HEK293 (cell line): ENCODE measurements around the gene DROSHA.

ENCODE experiments used
- CTCF ChIA-PET: fragments of 350-600 bp; formaldehyde crosslinking; extraction: SDS; loops from one replicate; lab custom pipeline; 2021; ENCODE audit warnings: antibody characterized with exemption; lab: Yijun Ruan, JAX
- POLR2A ChIA-PET: fragments of 300-600 bp; formaldehyde crosslinking; extraction: SDS; loops from one replicate; lab custom pipeline; 2020; ENCODE audit warnings: antibody characterized with exemption, inconsistent platforms; lab: Yijun Ruan, JAX
- H3K27ac ChIP-seq: fragments of 200-500 bp; sonication (Bioruptor generic); 2 replicates; pipeline ENCODE4 v1.5.1; 2014; ENCODE audit warnings: low read depth, low read length, control low read depth, inconsistent platforms; ENCODE audit errors: extremely low read depth
- H3K36me3 ChIP-seq, 2 experiments: fragments of 200-500 bp in 1 of 2; sonication (Bioruptor generic) in 1 of 2; 1 replicate in 1 of 2; 2 replicates in 1 of 2; pipeline ENCODE4 v1.5.1; 2014 to 2017; ENCODE audit warnings: inconsistent platforms in 2 of 2, low read length in 2 of 2; ENCODE audit not compliant: control insufficient read depth in 2 of 2, insufficient read depth in 1 of 2
- H3K4me1 ChIP-seq: fragments of 200-500 bp; sonication (Bioruptor generic); 2 replicates; pipeline ENCODE4 v1.5.1; 2014; ENCODE audit warnings: mild to moderate bottlenecking, low read length, inconsistent platforms; ENCODE audit not compliant: control insufficient read depth, insufficient read depth
- H3K4me3 ChIP-seq: 2 replicates; pipeline ENCODE4 v1.5.1; 2011; ENCODE audit warnings: low read depth, mild to moderate bottlenecking, control low read depth, low read length, moderate library complexity
- H3K9me3 ChIP-seq: fragments of 200-500 bp; sonication (Bioruptor generic); 2 replicates; pipeline ENCODE4 v1.5.1; 2014; ENCODE audit warnings: low read depth, low read length, inconsistent platforms; ENCODE audit not compliant: control insufficient read depth, insufficient read depth
- GLIS1 ChIP-seq: fragments of 450-650 bp; formaldehyde crosslinking; IDR thresholded peaks from 2 replicates; pipeline ENCODE4 v1.5.1; 2016; ENCODE audit warnings: missing biosample characterization, missing genetic modification characterization
- MZF1 ChIP-seq: fragments of 450-650 bp; formaldehyde crosslinking; IDR thresholded peaks from 2 replicates; pipeline ENCODE4 v1.5.1; 2017; ENCODE audit warnings: missing biosample characterization, missing genetic modification characterization, borderline replicate concordance
- OSR2 ChIP-seq: fragments of 450-650 bp; formaldehyde crosslinking; IDR thresholded peaks from 2 replicates; pipeline ENCODE4 v1.5.1; 2016; ENCODE audit warnings: missing biosample characterization, missing genetic modification characterization
- SCRT2 ChIP-seq: fragments of 450-650 bp; formaldehyde crosslinking; IDR thresholded peaks from 2 replicates; pipeline ENCODE4 v1.5.1; 2016; ENCODE audit warnings: missing biosample characterization, missing genetic modification characterization
- WT1 ChIP-seq: fragments of 450-650 bp; formaldehyde crosslinking; IDR thresholded peaks from 2 replicates; pipeline ENCODE4 v1.5.1; 2016; ENCODE audit warnings: missing biosample characterization, missing genetic modification characterization
- ZNF146 ChIP-seq: fragments of 450-650 bp; formaldehyde crosslinking; IDR thresholded peaks from 2 replicates; pipeline ENCODE4 v1.5.1; 2016; ENCODE audit warnings: missing biosample characterization, missing genetic modification characterization
- ZNF175 ChIP-seq: fragments of 450-650 bp; formaldehyde crosslinking; IDR thresholded peaks from 2 replicates; pipeline ENCODE4 v1.5.1; 2016; ENCODE audit warnings: missing biosample characterization, missing genetic modification characterization
- ZNF2 ChIP-seq: fragments of 450-650 bp; formaldehyde crosslinking; IDR thresholded peaks from 2 replicates; pipeline ENCODE4 v1.5.1; 2016; ENCODE audit warnings: missing biosample characterization, missing genetic modification characterization
- ZNF211 ChIP-seq: fragments of 450-650 bp; formaldehyde crosslinking; IDR thresholded peaks from 2 replicates; pipeline ENCODE4 v1.5.1; 2016; ENCODE audit warnings: low read depth, missing biosample characterization, missing genetic modification characterization
- ZNF274 ChIP-seq, 2 experiments: fragments of 200-500 bp in 1 of 2; fragments of 450-650 bp in 1 of 2; sonication (Bioruptor generic) in 1 of 2; formaldehyde crosslinking in 1 of 2; IDR thresholded peaks; 2 replicates each; pipeline versions ENCODE4 v1.5.1 to v1.6.1; 2014 to 2016; ENCODE audit warnings: borderline replicate concordance in 1 of 2, inconsistent platforms in 1 of 2, low read length in 1 of 2, missing biosample characterization in 1 of 2, missing genetic modification characterization in 1 of 2
- ZNF292 ChIP-seq: fragments of 450-650 bp; formaldehyde crosslinking; IDR thresholded peaks from 2 replicates; pipeline ENCODE4 v1.5.1; 2016; ENCODE audit warnings: low read depth, missing biosample characterization, missing genetic modification characterization, borderline replicate concordance
- ZNF341 ChIP-seq: fragments of 450-650 bp; formaldehyde crosslinking; IDR thresholded peaks from 2 replicates; pipeline ENCODE4; 2016; ENCODE audit warnings: low read depth, missing biosample characterization, missing genetic modification characterization
- ZNF423 ChIP-seq: fragments of 450-650 bp; formaldehyde crosslinking; IDR thresholded peaks from 2 replicates; pipeline ENCODE4 v1.5.1; 2016; ENCODE audit warnings: missing biosample characterization, missing genetic modification characterization
- ZNF501 ChIP-seq: fragments of 450-650 bp; formaldehyde crosslinking; IDR thresholded peaks from 2 replicates; pipeline ENCODE4 v1.5.1; 2016; ENCODE audit warnings: missing biosample characterization, missing genetic modification characterization
- ZNF677 ChIP-seq: fragments of 450-650 bp; IDR thresholded peaks from 2 replicates; pipeline ENCODE4 v1.5.0; 2018; ENCODE audit warnings: missing biosample characterization, mild to moderate bottlenecking, missing genetic modification characterization, moderate library complexity
- ZXDB ChIP-seq: fragments of 450-650 bp; formaldehyde crosslinking; IDR thresholded peaks from 2 replicates; pipeline ENCODE4 v1.5.1; 2016; ENCODE audit warnings: missing biosample characterization, missing genetic modification characterization
- TF ChIP-seq, protein P1 (sequence below): IDR thresholded peaks from 2 replicates; pipeline ENCODE4 v1.6.1; 2011; ENCODE audit warnings: mild to moderate bottlenecking, low read depth, low read length, borderline replicate concordance
- TF ChIP-seq, protein P2 (sequence below): fragments of 450-650 bp; formaldehyde crosslinking; IDR thresholded peaks from 2 replicates; pipeline ENCODE4 v1.5.1; 2017; ENCODE audit warnings: missing biosample characterization, missing genetic modification characterization
- TF ChIP-seq, protein P3 (sequence below): fragments of 450-650 bp; formaldehyde crosslinking; IDR thresholded peaks from 2 replicates; pipeline ENCODE4 v1.5.1; 2016; ENCODE audit warnings: missing biosample characterization, missing genetic modification characterization
- TF ChIP-seq, protein P4 (sequence below): fragments of 450-650 bp; formaldehyde crosslinking; IDR thresholded peaks from 2 replicates; pipeline ENCODE4 v1.5.1; 2016; ENCODE audit warnings: missing biosample characterization, missing genetic modification characterization
- TF ChIP-seq, protein P5 (sequence below): fragments of 450-650 bp; formaldehyde crosslinking; IDR thresholded peaks from 2 replicates; pipeline ENCODE4 v1.5.1; 2016; ENCODE audit warnings: missing biosample characterization, missing genetic modification characterization, borderline replicate concordance

Gene DROSHA

DNA sequence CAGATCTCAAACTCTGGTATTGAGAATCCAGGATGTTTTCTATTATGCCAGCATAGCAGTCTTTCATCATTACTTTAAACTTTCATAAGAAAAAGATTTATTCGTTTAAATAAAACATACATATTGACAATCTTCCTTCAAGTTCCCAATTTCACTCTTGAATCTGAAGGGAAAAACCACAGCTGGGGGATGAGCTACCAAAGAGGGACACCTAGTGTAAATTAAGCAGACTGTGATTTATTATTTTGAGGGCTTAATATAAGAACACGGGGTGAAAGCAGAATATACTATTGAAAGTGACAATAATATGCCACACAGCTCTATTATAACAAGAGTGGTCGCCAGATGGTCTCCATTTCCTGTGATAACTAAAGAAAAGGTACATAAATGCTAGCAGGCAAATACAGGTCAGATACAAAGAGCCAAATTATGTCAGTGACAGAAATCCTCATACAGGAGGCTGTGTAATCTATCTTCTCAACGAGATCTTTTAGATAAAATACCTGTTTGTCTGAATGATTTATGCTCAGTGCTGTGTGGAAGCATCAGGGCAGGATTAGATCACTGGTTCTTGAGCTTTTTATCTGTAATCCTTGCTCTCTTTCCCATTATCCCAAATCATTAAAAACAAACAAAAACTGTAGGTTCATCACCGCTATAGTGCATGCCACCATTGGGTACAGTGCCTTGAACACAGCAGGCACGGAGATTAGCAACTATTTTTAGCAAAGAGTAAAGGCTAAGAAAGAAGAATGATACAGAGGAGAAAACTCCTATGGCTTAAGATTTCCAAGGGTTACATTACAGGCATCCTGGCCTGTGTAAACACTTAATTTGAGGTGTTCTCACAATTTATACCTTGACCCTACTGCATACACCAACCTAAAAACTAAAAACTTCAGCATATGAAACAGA, 116.6 kb downstream of the DROSHA start (continued):
- TF ChIP-seq ZNF292 (tag by site-specific recombination) (no peak), ZNF274 (IDR thresholded peaks at IDR 0.05; ENCODE audit: low read length) (no peak), ZNF274 (tag by site-specific recombination; IDR thresholded peaks at IDR 0.05; ENCODE audit: borderline replicate concordance) (no peak), GLIS1 (no peak), ZXDB (tag by site-specific recombination) (no peak), SCRT2 (no peak)
- TF ChIP-seq, protein P1, sequence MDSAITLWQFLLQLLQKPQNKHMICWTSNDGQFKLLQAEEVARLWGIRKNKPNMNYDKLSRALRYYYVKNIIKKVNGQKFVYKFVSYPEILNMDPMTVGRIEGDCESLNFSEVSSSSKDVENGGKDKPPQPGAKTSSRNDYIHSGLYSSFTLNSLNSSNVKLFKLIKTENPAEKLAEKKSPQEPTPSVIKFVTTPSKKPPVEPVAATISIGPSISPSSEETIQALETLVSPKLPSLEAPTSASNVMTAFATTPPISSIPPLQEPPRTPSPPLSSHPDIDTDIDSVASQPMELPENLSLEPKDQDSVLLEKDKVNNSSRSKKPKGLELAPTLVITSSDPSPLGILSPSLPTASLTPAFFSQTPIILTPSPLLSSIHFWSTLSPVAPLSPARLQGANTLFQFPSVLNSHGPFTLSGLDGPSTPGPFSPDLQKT, result no peak

DNA sequence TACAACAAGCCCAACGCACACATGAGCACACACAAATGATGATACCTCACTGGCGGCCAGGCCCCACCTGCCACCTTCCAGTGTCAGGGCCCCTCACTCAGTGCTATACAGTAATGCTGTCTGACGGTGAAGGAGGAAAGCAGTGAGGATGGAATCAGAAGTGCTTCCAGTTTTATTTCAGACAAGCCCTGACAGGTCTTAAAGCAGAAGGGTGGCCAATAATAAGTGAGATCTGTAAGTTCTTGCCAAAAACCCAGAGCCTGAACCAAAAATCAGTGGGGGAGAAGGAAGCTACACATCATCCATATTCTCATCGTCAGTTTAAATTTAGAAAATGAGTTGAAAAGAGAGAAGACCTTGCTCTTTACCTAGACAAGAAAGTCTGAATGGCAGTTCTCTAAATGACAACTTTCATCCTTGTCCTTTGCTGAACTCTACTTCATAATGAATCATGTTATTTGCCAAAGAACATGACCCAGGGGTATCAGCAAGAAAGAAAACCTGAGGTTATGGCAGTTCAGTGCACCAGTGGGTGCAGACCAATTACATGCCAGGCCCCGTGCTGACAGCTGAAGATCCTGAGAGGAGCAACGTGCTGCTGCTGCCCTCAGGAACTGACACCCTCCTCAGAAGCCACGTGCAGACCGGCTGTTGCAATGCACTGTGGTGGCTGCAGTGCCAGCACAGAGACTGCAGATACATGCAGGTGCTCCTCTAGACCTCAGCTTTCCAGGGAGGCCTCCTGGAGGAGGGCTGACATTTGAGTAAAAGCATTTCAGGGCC, 118.7 kb downstream of the DROSHA start:
- Histone ChIP-seq H3K4me3 (no peak overlapping the region), H3K27ac (no peak overlapping the region)
- POLR2A ChIA-PET, result no interaction called here
- TF ChIP-seq ZNF423 (no peak), ZNF146 (tag by site-specific recombination) (no peak), ZNF2 (no peak), MZF1 (no peak), OSR2 (tag by site-specific recombination) (no peak), ZNF341 (tag by site-specific recombination) (no peak)
- TF ChIP-seq, protein P2, sequence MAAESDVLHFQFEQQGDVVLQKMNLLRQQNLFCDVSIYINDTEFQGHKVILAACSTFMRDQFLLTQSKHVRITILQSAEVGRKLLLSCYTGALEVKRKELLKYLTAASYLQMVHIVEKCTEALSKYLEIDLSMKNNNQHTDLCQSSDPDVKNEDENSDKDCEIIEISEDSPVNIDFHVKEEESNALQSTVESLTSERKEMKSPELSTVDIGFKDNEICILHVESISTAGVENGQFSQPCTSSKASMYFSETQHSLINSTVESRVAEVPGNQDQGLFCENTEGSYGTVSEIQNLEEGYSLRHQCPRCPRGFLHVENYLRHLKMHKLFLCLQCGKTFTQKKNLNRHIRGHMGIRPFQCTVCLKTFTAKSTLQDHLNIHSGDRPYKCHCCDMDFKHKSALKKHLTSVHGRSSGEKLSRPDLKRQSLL (tag by site-specific recombination), result no peak
- TF ChIP-seq, all 188 proteins: peak for 0
- no peaks in the 10 kb centered on the region for H3K9me3 ChIP-seq
- CTCF ChIA-PET, result interaction anchor here (0.6 kb wide), 1 partner anchor 179 kb away, joined by 3 read pairs; no protein-coding TSS in a partner anchor
- peaks cover 37 to 69% of the 10 kb centered on the region in 2 experiments for H3K36me3 ChIP-seq
- 0 out of 2 replicates have a peak, but pooled peaks cover 11% of the 10 kb centered on the region for H3K4me1 ChIP-seq

DNA sequence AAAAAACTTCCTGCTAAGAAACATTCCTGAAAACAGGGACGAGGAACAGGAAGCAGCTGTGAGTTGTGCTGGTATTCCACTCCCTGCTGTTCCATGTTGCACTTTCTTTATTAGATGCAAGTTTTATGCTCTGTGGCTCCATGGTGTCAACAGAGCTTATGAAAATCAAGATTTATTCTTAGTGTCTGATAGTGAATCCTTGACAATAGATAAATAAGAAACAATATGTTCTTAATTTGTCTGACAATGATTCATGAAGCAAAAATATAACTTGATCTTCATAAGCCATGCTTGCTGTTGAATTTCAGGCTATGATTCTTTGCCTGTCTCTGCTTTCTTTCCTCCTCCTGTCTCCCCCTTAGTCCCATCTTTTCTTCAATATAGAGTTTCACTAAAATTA, 119.6 kb downstream of the DROSHA start:
- no peak overlapping the region for H3K27ac ChIP-seq
- H3K4me1 ChIP-seq, result 0 out of 2 replicates have a peak, but pooled peaks cover 11% of the 10 kb centered on the region
- no peak for TF ChIP-seq ZNF211 (tag by site-specific recombination)
- no peak for TF ChIP-seq ZNF501 (tag by site-specific recombination)
- TF ChIP-seq ZNF677 (tag by site-specific recombination), result no peak
- H3K36me3 ChIP-seq, result peaks cover 29 to 69% of the 10 kb centered on the region in 2 experiments
- POLR2A ChIA-PET, result no interaction called here
- H3K9me3 ChIP-seq, result no peaks in the 10 kb centered on the region
- H3K4me3 ChIP-seq, result no peak overlapping the region
- CTCF ChIA-PET, result no interaction called here

DNA sequence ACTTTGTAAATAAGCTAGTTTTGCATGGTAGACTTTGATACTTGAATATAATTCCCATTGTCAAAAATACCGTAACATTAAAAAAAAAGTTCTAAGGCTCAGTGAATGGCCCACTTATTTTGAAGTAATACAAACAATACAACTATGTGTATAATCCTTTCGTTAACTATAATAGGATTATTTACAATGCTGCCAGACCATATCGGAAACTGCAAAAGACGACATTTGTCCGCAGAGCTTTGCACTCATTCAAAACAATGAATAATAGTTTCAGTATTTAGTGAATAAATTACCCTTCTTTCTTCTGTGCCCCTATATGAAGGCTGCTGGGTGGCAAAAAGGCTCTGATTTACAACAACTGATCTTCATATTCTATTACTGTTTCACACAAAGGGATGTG, 121.8 kb downstream of the DROSHA start:
- no peak overlapping the region for H3K4me3 ChIP-seq
- ChIA-PET POLR2A (no interaction called here), CTCF (no interaction called here)
- H3K27ac ChIP-seq, result no peak overlapping the region
- H3K4me1 ChIP-seq, result 0 out of 2 replicates have a peak, but pooled peaks cover 7% of the 10 kb centered on the region
- H3K9me3 ChIP-seq, result no peaks in the 10 kb centered on the region
- H3K36me3 ChIP-seq, result peaks cover 46 to 68% of the 10 kb centered on the region in 2 experiments
- TF ChIP-seq ZNF175 (tag by site-specific recombination) (no peak), WT1 (tag by site-specific recombination) (no peak), ZNF211 (tag by site-specific recombination) (no peak)
- TF ChIP-seq, protein P3, sequence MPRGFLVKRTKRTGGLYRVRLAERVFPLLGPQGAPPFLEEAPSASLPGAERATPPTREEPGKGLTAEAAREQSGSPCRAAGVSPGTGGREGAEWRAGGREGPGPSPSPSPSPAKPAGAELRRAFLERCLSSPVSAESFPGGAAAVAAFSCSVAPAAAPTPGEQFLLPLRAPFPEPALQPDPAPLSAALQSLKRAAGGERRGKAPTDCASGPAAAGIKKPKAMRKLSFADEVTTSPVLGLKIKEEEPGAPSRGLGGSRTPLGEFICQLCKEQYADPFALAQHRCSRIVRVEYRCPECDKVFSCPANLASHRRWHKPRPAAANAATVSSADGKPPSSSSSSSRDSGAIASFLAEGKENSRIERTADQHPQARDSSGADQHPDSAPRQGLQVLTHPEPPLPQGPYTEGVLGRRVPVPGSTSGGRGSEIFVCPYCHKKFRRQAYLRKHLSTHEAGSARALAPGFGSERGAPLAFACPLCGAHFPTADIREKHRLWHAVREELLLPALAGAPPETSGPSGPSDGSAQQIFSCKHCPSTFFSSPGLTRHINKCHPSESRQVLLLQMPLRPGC (tag by site-specific recombination), result no peak
- TF ChIP-seq, protein P4, sequence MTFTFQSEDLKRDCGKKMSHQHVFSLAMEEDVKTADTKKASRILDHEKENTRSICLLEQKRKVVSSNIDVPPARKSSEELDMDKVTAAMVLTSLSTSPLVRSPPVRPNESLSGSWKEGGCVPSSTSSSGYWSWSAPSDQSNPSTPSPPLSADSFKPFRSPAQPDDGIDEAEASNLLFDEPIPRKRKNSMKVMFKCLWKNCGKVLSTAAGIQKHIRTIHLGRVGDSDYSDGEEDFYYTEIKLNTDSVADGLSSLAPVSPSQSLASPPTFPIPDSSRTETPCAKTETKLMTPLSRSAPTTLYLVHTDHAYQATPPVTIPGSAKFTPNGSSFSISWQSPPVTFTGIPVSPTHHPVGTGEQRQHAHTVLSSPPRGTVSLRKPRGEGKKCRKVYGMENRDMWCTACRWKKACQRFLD (tag by site-specific recombination), result no peak
- TF ChIP-seq, protein P5, sequence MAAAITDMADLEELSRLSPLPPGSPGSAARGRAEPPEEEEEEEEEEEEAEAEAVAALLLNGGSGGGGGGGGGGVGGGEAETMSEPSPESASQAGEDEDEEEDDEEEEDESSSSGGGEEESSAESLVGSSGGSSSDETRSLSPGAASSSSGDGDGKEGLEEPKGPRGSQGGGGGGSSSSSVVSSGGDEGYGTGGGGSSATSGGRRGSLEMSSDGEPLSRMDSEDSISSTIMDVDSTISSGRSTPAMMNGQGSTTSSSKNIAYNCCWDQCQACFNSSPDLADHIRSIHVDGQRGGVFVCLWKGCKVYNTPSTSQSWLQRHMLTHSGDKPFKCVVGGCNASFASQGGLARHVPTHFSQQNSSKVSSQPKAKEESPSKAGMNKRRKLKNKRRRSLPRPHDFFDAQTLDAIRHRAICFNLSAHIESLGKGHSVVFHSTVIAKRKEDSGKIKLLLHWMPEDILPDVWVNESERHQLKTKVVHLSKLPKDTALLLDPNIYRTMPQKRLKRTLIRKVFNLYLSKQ, result no peak
